Measurements from ENCODE around the gene GRIN2C. TPM values are rescaled to one million over a fixed set of nuclear protein-coding genes. Genes with fewer than 3 reads are reported as not detected.
A peak's percentile ranks its signal among the peaks of the same experiment; 100 is the strongest.

Gene GRIN2C
- total and polyA plus RNA-seq, 9 of the 15 experiments (the other 6 are each of a cell fraction or from before 2014, with no cell fraction given) = under 0.01 to 0.33 (median 0.10) TPM; not detected in 2

GRCh38 chr17:74868251-74868907, 8.7 kb upstream of the GRIN2C start (continued):
- peak in 1 of 2 experiments; percentile 71; a peak in 2 of 4 replicates for TF ChIP-seq TBL1XR1 (IDR thresholded peaks at IDR 0.05; ENCODE audit: low read length in 2 of 2)
- TF ChIP-seq, protein P1, sequence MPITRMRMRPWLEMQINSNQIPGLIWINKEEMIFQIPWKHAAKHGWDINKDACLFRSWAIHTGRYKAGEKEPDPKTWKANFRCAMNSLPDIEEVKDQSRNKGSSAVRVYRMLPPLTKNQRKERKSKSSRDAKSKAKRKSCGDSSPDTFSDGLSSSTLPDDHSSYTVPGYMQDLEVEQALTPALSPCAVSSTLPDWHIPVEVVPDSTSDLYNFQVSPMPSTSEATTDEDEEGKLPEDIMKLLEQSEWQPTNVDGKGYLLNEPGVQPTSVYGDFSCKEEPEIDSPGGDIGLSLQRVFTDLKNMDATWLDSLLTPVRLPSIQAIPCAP (CRISPR knock-in tag; IDR thresholded peaks at IDR 0.05; ENCODE audit: borderline replicate concordance) = no peak
- no peak; the same call in 1 of the 2 replicates for TF ChIP-seq ZNF239 (CRISPR knock-in tag; IDR thresholded peaks at IDR 0.05)
- TF ChIP-seq MBD2 (IDR thresholded peaks at IDR 0.05; ENCODE audit: borderline replicate concordance, low read depth) = 0 out of 2 replicates have a peak, but pooled peaks have one; percentile 28
- no peak for TF ChIP-seq ZSCAN29 (IDR thresholded peaks at IDR 0.05)
- TF ChIP-seq FOXO4 (CRISPR knock-in tag; IDR thresholded peaks at IDR 0.05) = no peak
- TF ChIP-seq ZBTB17 (CRISPR knock-in tag; IDR thresholded peaks at IDR 0.05) = no peak
- TF ChIP-seq ZBTB34 (CRISPR knock-in tag; IDR thresholded peaks at IDR 0.05) = no peak
- TF ChIP-seq ARHGAP35 (IDR thresholded peaks at IDR 0.05; ENCODE audit: partially characterized antibody) = peak; percentile 53
- TF ChIP-seq, protein P2, sequence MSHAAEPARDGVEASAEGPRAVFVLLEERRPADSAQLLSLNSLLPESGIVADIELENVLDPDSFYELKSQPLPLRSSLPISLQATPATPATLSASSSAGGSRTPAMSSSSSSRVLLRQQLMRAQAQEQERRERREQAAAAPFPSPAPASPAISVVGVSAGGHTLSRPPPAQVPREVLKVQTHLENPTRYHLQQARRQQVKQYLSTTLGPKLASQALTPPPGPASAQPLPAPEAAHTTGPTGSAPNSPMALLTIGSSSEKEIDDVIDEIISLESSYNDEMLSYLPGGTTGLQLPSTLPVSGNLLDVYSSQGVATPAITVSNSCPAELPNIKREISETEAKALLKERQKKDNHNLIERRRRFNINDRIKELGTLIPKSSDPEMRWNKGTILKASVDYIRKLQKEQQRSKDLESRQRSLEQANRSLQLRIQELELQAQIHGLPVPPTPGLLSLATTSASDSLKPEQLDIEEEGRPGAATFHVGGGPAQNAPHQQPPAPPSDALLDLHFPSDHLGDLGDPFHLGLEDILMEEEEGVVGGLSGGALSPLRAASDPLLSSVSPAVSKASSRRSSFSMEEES (CRISPR knock-in tag; IDR thresholded peaks at IDR 0.05) = no peak
- no peak for TF ChIP-seq ARID2 (IDR thresholded peaks at IDR 0.05)
- TF ChIP-seq MNT (conservative IDR thresholded peaks at IDR 0.05) = peak in 1 of 2 experiments; percentile 67; a peak in 2 of 4 replicates
- TF ChIP-seq, protein P3, sequence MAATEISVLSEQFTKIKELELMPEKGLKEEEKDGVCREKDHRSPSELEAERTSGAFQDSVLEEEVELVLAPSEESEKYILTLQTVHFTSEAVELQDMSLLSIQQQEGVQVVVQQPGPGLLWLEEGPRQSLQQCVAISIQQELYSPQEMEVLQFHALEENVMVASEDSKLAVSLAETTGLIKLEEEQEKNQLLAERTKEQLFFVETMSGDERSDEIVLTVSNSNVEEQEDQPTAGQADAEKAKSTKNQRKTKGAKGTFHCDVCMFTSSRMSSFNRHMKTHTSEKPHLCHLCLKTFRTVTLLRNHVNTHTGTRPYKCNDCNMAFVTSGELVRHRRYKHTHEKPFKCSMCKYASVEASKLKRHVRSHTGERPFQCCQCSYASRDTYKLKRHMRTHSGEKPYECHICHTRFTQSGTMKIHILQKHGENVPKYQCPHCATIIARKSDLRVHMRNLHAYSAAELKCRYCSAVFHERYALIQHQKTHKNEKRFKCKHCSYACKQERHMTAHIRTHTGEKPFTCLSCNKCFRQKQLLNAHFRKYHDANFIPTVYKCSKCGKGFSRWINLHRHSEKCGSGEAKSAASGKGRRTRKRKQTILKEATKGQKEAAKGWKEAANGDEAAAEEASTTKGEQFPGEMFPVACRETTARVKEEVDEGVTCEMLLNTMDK (IDR thresholded peaks at IDR 0.05; ENCODE audit: borderline replicate concordance, insufficient read depth, low read depth, low read length, poor library complexity, severe bottlenecking) = no peak
- TF ChIP-seq RBM39 (optimal IDR thresholded peaks at IDR 0.05; ENCODE audit: low read depth, low read length) = no peak
- TF ChIP-seq JUN (IDR thresholded peaks at IDR 0.05; ENCODE audit: borderline replicate concordance, low read depth, low read length) = peak; percentile 88
- TF ChIP-seq JUN (CRISPR knock-in tag; IDR thresholded peaks at IDR 0.05; ENCODE audit: borderline replicate concordance) = peak; percentile 90
- 0 out of 2 replicates have a peak, but pooled peaks have one; percentile 7 for TF ChIP-seq RAD51 (IDR thresholded peaks at IDR 0.05; ENCODE audit: borderline replicate concordance, low read depth)
- no peak for TF ChIP-seq MCM3 (IDR thresholded peaks at IDR 0.05)

All from K562 (cell line).